ENCODE measurements around the gene YLPM1.

- TF ChIP-seq CTCF (IDR thresholded peaks at IDR 0.05; ENCODE audit: insufficient read depth, low read depth, low read length) (no peak), EZH2 (IDR thresholded peaks at IDR 0.05; ENCODE audit: insufficient read depth, low read length) (no peak)
Observed at GRCh38 chr14:74846968-74847665, 84.0 kb downstream of the YLPM1 start.
